Panc1 (cell line): ENCODE data around the gene ZDHHC19. TPM values are rescaled to one million over a fixed set of nuclear protein-coding genes. Genes with fewer than 3 reads are reported as not detected.

Experiments used
- ATAC-seq: fragments of 200-7000 bp; cut with Tn5 transposase; 2 replicates; pipeline ENCODE4 v1.9.1; 2020; ENCODE audit warnings: mild to moderate bottlenecking, moderate library complexity
- BruUV-seq: library from RNA; stranded (reverse); fragments of 400-500 nt; replicated peaks from 2 replicates; lab custom pipeline; 2021; lab: Mats Ljungman, UMichigan
- CTCF ChIA-PET: fragments of 300-600 bp; sonication (Branson Sonifier 250); formaldehyde crosslinking; loops from one replicate; lab custom pipeline; 2022; ENCODE audit warnings: antibody characterized with exemption; lab: Charles Lee
- POLR2A ChIA-PET: fragments of 300-600 bp; sonication (Branson Sonifier 250); formaldehyde crosslinking; loops from one replicate; lab custom pipeline; 2022; ENCODE audit warnings: antibody characterized with exemption; lab: Charles Lee
- DNase-seq: peaks from one replicate; pipeline ENCODE4 v3.0.0-alpha.2; 2010; ENCODE audit warnings: low read depth, low spot score
- H3K27ac ChIP-seq: 2 replicates; pipeline ENCODE4 v1.5.1; 2011; ENCODE audit warnings: mild to moderate bottlenecking, low read length, inconsistent platforms
- H3K27me3 ChIP-seq: fragments of 200-500 bp; sonication (Bioruptor generic); 2 replicates; pipeline ENCODE4 v1.6.0; 2014; ENCODE audit warnings: low read length, inconsistent platforms; ENCODE audit not compliant: control insufficient read depth, insufficient read depth
- H3K36me3 ChIP-seq: fragments of 200-500 bp; sonication (Bioruptor generic); 2 replicates; pipeline ENCODE4 v1.5.1; 2014; ENCODE audit warnings: inconsistent platforms, mild to moderate bottlenecking, low read length, moderate library complexity; ENCODE audit not compliant: control insufficient read depth, insufficient read depth
- H3K4me1 ChIP-seq: 2 replicates; pipeline ENCODE4 v1.5.1; 2011; ENCODE audit warnings: inconsistent platforms, mild to moderate bottlenecking, low read length, moderate library complexity; ENCODE audit not compliant: control insufficient read depth, insufficient read depth
- H3K4me3 ChIP-seq, 2 experiments: 2 replicates each; pipeline ENCODE4 v1.5.1; 2011 to 2012; ENCODE audit warnings: low read depth in 2 of 2, low read length in 2 of 2, mild to moderate bottlenecking in 2 of 2, inconsistent platforms in 1 of 2, moderate library complexity in 1 of 2
- H3K9me3 ChIP-seq: fragments of 200-500 bp; sonication (Bioruptor generic); 2 replicates; pipeline ENCODE4 v1.5.1; 2014; ENCODE audit warnings: low read depth, mild to moderate bottlenecking, inconsistent platforms, low read length, moderate library complexity; ENCODE audit not compliant: control insufficient read depth, insufficient read depth
- CTCF ChIP-seq: fragments of 450-650 bp; IDR thresholded peaks from 2 replicates; pipeline ENCODE4 v1.5.1; 2017; ENCODE audit warnings: mild to moderate bottlenecking
- POLR2AphosphoS5 ChIP-seq: IDR thresholded peaks from 2 replicates; pipeline ENCODE4 v1.6.1; 2012; ENCODE audit warnings: mild to moderate bottlenecking, low read depth, low read length, moderate library complexity
- REST ChIP-seq, 2 experiments: IDR thresholded peaks; 2 replicates each; pipeline ENCODE4 v1.6.1; 2011 to 2012; ENCODE audit warnings: low read depth in 2 of 2, control low read depth in 1 of 2, low read length in 1 of 2, mild to moderate bottlenecking in 1 of 2, moderate library complexity in 1 of 2; ENCODE audit not compliant: insufficient read depth in 1 of 2
- SIN3A ChIP-seq: IDR thresholded peaks from 2 replicates; pipeline ENCODE4 v1.6.1; 2012; ENCODE audit warnings: low read depth, mild to moderate bottlenecking, low read length, moderate library complexity, borderline replicate concordance; ENCODE audit not compliant: insufficient read depth
- TCF7L2 ChIP-seq: IDR thresholded peaks from 2 replicates; pipeline ENCODE4 v1.6.1; 2011; ENCODE audit warnings: mild to moderate bottlenecking, low read depth, low read length, inconsistent platforms
- in situ Hi-C: cut with HindIII; loops from 2 replicates; pipeline ENCODE4 v1.10.0; 2016; ENCODE audit warnings: low sequenced_read_pairs, low pct_unique_long_range_greater_than_20kb
- intact Hi-C: fragments of 100-400 bp; cut with micrococcal nuclease; formaldehyde crosslinking; loops from one replicate; pipeline ENCODE4 v1.10.0; 2022; ENCODE audit not compliant: unreplicated experiment
- total RNA-seq: library from RNA; stranded (reverse); gene quantifications from one replicate; pipeline ENCODE4 v1.2.1, GENCODE V29; 2021; ENCODE audit not compliant: unreplicated experiment

The ZDHHC19 gene
- total RNA-seq, 1 experiment from 2014 or later: 0.33 TPM

GRCh38 chr3:196162679-196163078 lies 48.5 kb downstream of the ZDHHC19 start:
- Histone ChIP-seq H3K27me3 (no peaks in the 10 kb centered on the region), H3K27ac (no peak overlapping the region), H3K9me3 (no peaks in the 10 kb centered on the region), H3K4me1 (peaks cover 8% of the 10 kb centered on the region), H3K4me3 (no peak overlapping the region), H3K36me3 (no peaks in the 10 kb centered on the region)
- TF ChIP-seq TCF7L2: no peak
- no peak for TF ChIP-seq POLR2AphosphoS5
- no peak for TF ChIP-seq REST (IDR thresholded peaks at IDR 0.05; ENCODE audit: insufficient read depth in 1 of 2, low read depth in 2 of 2, low read length in 1 of 2)
- TF ChIP-seq SIN3A: no peak
- no peak for TF ChIP-seq CTCF
- DNase-seq (no peak), ATAC-seq (no peak)
- intact Hi-C loops: no loop called here
- ChIA-PET CTCF (no interaction called here), POLR2A (no interaction called here)
- in situ Hi-C loops: no loop called here
- no TSS peak for BruUV-seq

- in situ Hi-C loops: no loop called here
- intact Hi-C loops: no loop called here
- DNase-seq (no peak), ATAC-seq (peak; percentile 79)
- BruUV-seq: no TSS peak
- no peaks in the 10 kb centered on the region for H3K36me3 ChIP-seq
- TF ChIP-seq SIN3A (no peak), CTCF (no peak), TCF7L2 (no peak), REST (IDR thresholded peaks at IDR 0.05; ENCODE audit: insufficient read depth in 1 of 2, low read depth in 2 of 2, low read length in 1 of 2) (no peak), POLR2AphosphoS5 (no peak)
- peaks cover 8% of the 10 kb centered on the region for H3K4me1 ChIP-seq
- ChIA-PET POLR2A (no interaction called here), CTCF (no interaction called here)
- H3K9me3 ChIP-seq: no peaks in the 10 kb centered on the region
- no peaks in the 10 kb centered on the region for H3K27me3 ChIP-seq
- H3K27ac ChIP-seq: no peak overlapping the region
- no peak overlapping the region for H3K4me3 ChIP-seq
Measured at GRCh38 chr3:196159952-196160804, 51.0 kb downstream of the ZDHHC19 start.
